WI38 (cell line): ENCODE results near the gene GRID1.

Experiments used
- H3K4me3 ChIP-seq: 2 replicates; pipeline ENCODE4 v1.5.1; 2011; ENCODE audit warnings: low read depth, mild to moderate bottlenecking, control low read depth, low read length
- TF ChIP-seq, protein P1 (sequence below): IDR thresholded peaks from 2 replicates; pipeline ENCODE4 v1.5.1; 2012; ENCODE audit warnings: low read depth, mild to moderate bottlenecking, control low read depth, low read length

The GRID1 gene

DNA sequence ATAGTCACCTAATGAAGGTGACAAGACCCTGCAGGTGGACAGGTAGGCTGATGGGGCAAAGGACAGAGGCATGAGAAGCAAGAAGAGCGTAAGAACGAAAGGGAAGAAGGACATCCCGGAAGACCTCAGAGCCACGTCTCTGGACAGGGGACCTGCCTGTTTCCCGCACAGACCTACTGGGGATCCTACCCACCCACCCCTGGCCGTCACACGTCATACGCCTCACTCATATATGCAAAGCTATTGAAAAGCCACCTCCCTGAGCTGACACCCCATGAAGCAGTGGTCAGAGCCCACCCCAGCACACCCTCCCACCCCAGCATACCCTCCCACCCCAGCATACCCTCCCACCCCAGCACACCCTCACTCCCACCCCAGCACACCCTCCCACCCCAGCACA lies 140.6 kb downstream of the GRID1 start:
- no peak overlapping the region for H3K4me3 ChIP-seq
- TF ChIP-seq, protein P1, sequence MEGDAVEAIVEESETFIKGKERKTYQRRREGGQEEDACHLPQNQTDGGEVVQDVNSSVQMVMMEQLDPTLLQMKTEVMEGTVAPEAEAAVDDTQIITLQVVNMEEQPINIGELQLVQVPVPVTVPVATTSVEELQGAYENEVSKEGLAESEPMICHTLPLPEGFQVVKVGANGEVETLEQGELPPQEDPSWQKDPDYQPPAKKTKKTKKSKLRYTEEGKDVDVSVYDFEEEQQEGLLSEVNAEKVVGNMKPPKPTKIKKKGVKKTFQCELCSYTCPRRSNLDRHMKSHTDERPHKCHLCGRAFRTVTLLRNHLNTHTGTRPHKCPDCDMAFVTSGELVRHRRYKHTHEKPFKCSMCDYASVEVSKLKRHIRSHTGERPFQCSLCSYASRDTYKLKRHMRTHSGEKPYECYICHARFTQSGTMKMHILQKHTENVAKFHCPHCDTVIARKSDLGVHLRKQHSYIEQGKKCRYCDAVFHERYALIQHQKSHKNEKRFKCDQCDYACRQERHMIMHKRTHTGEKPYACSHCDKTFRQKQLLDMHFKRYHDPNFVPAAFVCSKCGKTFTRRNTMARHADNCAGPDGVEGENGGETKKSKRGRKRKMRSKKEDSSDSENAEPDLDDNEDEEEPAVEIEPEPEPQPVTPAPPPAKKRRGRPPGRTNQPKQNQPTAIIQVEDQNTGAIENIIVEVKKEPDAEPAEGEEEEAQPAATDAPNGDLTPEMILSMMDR = no peak

DNA sequence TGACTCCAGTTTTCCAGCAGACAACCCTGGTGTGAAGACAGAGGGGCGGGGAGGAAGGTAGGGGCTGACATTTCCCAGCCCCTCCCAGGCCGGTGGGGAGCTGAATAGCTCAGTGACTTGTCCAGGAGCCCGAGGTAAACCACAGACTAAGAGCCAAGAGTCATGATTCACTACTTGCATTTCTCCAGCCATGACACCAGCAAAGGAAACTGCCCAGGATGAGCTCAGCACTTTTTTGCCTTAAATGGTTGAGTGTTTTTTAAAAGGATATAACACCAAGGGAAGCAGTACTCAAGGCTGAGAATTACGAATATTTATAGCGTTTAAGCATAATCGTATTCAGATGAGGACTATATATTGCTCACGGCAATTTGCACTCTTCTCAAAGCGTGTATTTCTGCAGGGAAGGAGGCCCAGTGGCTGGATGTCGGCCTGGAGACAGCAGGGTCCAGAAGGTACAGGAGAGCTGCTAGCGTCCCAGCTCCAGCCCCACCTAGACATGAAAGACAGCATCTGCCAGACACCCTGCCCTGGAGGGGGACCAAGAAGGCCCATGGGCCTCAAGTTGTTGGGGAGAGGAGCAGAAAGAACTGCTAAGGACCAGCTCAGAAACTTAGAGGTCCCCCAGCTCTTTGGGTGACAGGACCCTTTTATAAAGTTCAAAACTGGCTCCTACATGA lies 141.4 kb downstream of the GRID1 start:
- no peak overlapping the region for H3K4me3 ChIP-seq
- TF ChIP-seq, protein P1 = no peak

DNA sequence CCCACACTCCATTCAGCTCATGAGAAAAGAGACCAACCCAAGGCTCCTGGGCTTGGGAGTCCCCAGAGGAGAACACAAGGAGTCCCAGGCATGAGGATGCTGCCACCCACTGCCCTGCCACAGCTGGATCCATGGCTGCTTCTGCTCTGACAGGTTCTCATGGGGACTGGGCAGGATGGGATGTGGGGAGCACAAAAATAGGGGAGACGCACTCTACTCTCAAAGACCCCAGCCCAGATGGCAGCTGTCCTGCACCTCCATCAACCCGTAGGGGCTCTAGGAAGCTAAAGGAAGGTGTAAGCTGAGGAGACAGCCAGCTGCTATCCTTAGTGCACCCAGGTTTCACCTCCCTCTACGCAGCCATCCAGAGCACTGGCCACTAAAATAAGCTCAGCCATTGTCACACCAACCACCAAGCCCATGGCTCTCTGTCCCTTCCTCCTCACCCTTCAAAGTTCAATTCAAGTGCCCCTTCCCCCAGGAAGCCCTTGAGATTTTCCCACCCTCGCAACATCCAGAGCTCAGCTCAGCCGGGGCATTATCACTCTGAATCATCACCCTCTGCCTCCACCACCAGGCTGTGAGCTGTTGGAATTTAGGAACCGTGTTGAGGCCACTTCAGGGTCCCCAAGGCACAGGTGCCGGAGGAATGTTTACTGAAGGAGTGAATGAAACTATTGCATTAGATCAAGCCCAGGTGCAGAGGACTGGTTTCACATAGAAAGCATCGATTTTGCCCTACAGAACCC lies 142.1 kb downstream of the GRID1 start:
- TF ChIP-seq, protein P1 = no peak
- H3K4me3 ChIP-seq = no peak overlapping the region

DNA sequence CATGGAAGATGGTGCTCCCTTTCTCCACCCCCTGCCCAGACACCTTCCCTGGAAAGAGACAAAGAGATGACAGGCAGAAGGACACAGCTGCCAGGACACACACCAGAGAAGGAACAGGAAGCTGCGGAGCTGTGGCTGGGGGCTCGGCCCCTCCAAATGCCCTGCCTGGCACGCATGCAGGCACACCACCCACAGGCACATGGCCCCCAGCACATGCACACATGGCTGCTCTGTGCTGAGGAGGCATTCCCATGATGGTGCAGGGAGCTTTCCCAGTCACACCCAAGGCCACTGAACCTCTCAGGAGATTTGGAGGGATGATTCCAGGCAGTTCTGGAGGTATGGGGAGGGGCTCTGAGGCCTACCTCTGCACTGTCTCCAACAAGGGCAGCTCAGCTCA lies 143.3 kb downstream of the GRID1 start:
- no peak overlapping the region for H3K4me3 ChIP-seq
- TF ChIP-seq, protein P1 = no peak

DNA sequence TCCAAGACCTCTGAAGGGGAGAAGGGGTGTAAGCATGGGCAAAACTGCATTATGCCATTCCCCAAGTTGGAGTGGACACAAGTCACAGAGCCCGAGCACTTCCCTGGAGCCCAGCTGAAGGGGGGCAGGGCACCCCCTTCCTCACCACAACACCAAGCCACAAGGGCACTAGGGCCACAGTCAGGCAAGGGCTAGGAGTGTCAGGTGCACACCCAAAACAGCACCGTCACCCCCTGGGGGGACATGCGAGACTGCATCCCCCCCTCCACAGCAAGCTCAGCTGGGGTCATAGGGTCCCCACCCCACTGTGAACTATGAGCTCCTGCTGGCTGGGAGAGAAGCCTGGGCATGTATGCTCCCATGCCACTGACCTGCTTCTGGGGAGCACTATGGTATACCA lies 143.9 kb downstream of the GRID1 start:
- TF ChIP-seq, protein P1 = no peak

DNA sequence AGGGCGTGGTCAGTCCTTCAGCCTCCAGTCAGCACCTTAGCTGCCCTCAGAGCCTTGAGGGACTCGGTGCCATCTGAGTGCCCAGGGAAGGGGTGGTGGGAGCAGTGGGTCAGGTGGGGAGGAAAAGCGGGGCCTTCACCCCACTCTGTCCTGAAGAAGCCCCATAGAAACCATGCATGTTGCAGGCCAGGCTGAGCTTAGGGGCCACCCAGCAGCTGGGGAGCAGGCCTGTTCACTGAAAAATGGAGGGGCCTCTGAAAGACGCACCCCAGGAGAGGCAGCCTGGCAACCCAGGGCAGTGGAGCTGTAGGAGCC lies 144.3 kb downstream of the GRID1 start:
- TF ChIP-seq, protein P1 = no peak
- H3K4me3 ChIP-seq = no peak overlapping the region

More for the DNA sequence above, 143.9 kb downstream of the GRID1 start:
- H3K4me3 ChIP-seq = no peak overlapping the region
